HepG2 (cell line): ENCODE data around the gene MXD1. TPM values are rescaled to one million over a fixed set of nuclear protein-coding genes. Genes with fewer than 3 reads are reported as not detected.

ENCODE experiments used
- ATF7 ChIP-seq, 2 experiments: fragments of 450-650 bp in 1 of 2; sonication (generic) in 1 of 2; formaldehyde crosslinking in 1 of 2; IDR thresholded peaks; 2 replicates each; pipeline versions ENCODE4 v1.4.0 to v1.6.1; 2016 to 2020; ENCODE audit warnings: antibody characterized with exemption in 1 of 2, mild to moderate bottlenecking in 1 of 2, missing genetic modification reagents in 1 of 2
- CBFB ChIP-seq: sonication (generic); formaldehyde crosslinking; IDR thresholded peaks from 2 replicates; pipeline ENCODE4 v1.4.0; 2020; ENCODE audit warnings: missing genetic modification reagents
- DNMT3B ChIP-seq: conservative IDR thresholded peaks from 2 replicates; pipeline ENCODE4 v1.6.1; 2016; ENCODE audit warnings: missing biosample characterization, control low read depth
- EEA1 ChIP-seq: sonication (generic); formaldehyde crosslinking; IDR thresholded peaks from 2 replicates; pipeline ENCODE4 v1.5.1; 2020; ENCODE audit warnings: mild to moderate bottlenecking, missing genetic modification reagents, borderline replicate concordance
- ELK4 ChIP-seq: sonication (generic); formaldehyde crosslinking; IDR thresholded peaks from 2 replicates; pipeline ENCODE4 v1.9.0; 2021; ENCODE audit warnings: missing genetic modification reagents, borderline replicate concordance
- FOXM1 ChIP-seq: sonication (generic); formaldehyde crosslinking; IDR thresholded peaks from 2 replicates; pipeline ENCODE4 v1.5.0; 2020; ENCODE audit warnings: missing genetic modification reagents
- GFI1 ChIP-seq: sonication (generic); formaldehyde crosslinking; IDR thresholded peaks from 2 replicates; pipeline ENCODE4 v1.5.0; 2020; ENCODE audit warnings: missing genetic modification reagents, mild to moderate bottlenecking, borderline replicate concordance
- HDAC2 ChIP-seq: sonication (generic); formaldehyde crosslinking; IDR thresholded peaks from 2 replicates; pipeline ENCODE4 v1.4.0; 2020; ENCODE audit warnings: missing genetic modification reagents
- JUND ChIP-seq: sonication (generic); formaldehyde crosslinking; IDR thresholded peaks from 2 replicates; pipeline ENCODE4 v1.8.0; 2022; ENCODE audit warnings: mild to moderate bottlenecking, missing genetic modification reagents
- NCOR1 ChIP-seq: fragments of 200-600 bp; sonication (generic); IDR thresholded peaks from 2 replicates; pipeline ENCODE4 v1.7.0; 2017; ENCODE audit warnings: antibody characterized with exemption, low read length, borderline replicate concordance
- NFKBIZ ChIP-seq: IDR thresholded peaks from 2 replicates; pipeline ENCODE4 v1.6.1; 2018; ENCODE audit warnings: missing genetic modification reagents, missing compliant biosample characterization
- POLR2AphosphoS2 ChIP-seq: IDR thresholded peaks from 2 replicates; pipeline ENCODE4 v1.6.1; 2011; ENCODE audit warnings: low read depth, low read length, improper control_type of control experiment
- REXO4 ChIP-seq: sonication (generic); formaldehyde crosslinking; IDR thresholded peaks from 2 replicates; pipeline ENCODE4 v1.8.0; 2022; ENCODE audit warnings: missing genetic modification reagents, mild to moderate bottlenecking, borderline replicate concordance
- SNAPC2 ChIP-seq: sonication (generic); formaldehyde crosslinking; IDR thresholded peaks from 2 replicates; pipeline ENCODE4 v1.8.1; 2022; ENCODE audit warnings: mild to moderate bottlenecking, missing genetic modification reagents
- SP140L ChIP-seq: sonication (generic); formaldehyde crosslinking; IDR thresholded peaks from 2 replicates; pipeline ENCODE4 v1.4.0; 2020; ENCODE audit warnings: missing genetic modification reagents, borderline replicate concordance
- TAF1 ChIP-seq: sonication (generic); formaldehyde crosslinking; IDR thresholded peaks from 2 replicates; pipeline ENCODE4 v1.4.0; 2020; ENCODE audit warnings: missing genetic modification reagents
- TOPORS ChIP-seq: sonication (generic); formaldehyde crosslinking; IDR thresholded peaks from 2 replicates; pipeline ENCODE4 v1.8.0; 2023; ENCODE audit warnings: mild to moderate bottlenecking, missing genetic modification reagents
- ZFP41 ChIP-seq: sonication (generic); formaldehyde crosslinking; IDR thresholded peaks from 2 replicates; pipeline ENCODE4 v1.4.0; 2020; ENCODE audit warnings: mild to moderate bottlenecking, missing genetic modification reagents, borderline replicate concordance
- ZNF30 ChIP-seq: sonication (generic); formaldehyde crosslinking; IDR thresholded peaks from 2 replicates; pipeline ENCODE4 v1.5.0; 2020; ENCODE audit warnings: mild to moderate bottlenecking, missing genetic modification reagents
- ZNF546 ChIP-seq: sonication (generic); formaldehyde crosslinking; conservative IDR thresholded peaks from 2 replicates; pipeline ENCODE4 v1.8.1; 2023; ENCODE audit warnings: mild to moderate bottlenecking, missing genetic modification reagents
- ZNF646 ChIP-seq: sonication (generic); formaldehyde crosslinking; IDR thresholded peaks from 2 replicates; pipeline ENCODE4 v1.9.0; 2021; ENCODE audit warnings: mild to moderate bottlenecking, missing genetic modification reagents
- ZNF740 ChIP-seq: sonication (generic); formaldehyde crosslinking; IDR thresholded peaks from 2 replicates; pipeline ENCODE4 v1.4.0; 2020; ENCODE audit warnings: missing genetic modification reagents
- polyA plus RNA-seq, 8 experiments: library from polyadenylated mRNA; depleted of rRNA in 3 of 8; stranded (reverse) in 7 of 8; unstranded in 1 of 8; fragments of >200 nt; fragmentation: Illumina TruSeq in 4 of 8; extraction: Trizol in 4 of 8; gene quantifications; 2 replicates each; pipeline versions ENCODE4 v1.2.1 to v1.2.3, GENCODE V29; 2011 to 2016; ENCODE audit warnings: low read depth in 4 of 8, missing spikeins in 1 of 8, mixed read lengths in 1 of 8; ENCODE audit not compliant: insufficient read depth in 1 of 8
- total RNA-seq, 5 experiments: library from RNA; depleted of rRNA; stranded (reverse); fragments of >200 nt; fragmentation: Illumina TruSeq; extraction: Trizol; gene quantifications; 2 replicates each; pipeline ENCODE4 v1.2.3, GENCODE V29; 2016; ENCODE audit warnings: low read depth in 1 of 5

The MXD1 gene
- total and polyA plus RNA-seq, 2 of the 13 experiments (the other 11 are each of a cell fraction or from before 2014, with no cell fraction given), result 6.4 to 14.9 TPM

GRCh38 chr2:69926849-69927515, 12.1 kb downstream of the MXD1 start (continued):
- TF ChIP-seq ATF7 (IDR thresholded peaks at IDR 0.05), result peak; percentile 88
- TF ChIP-seq ATF7 (CRISPR knock-in tag; IDR thresholded peaks at IDR 0.05), result no peak; the same call in 1 of the 2 replicates
- TF ChIP-seq ZNF646, result no peak
- peak; percentile 54; the same call in 1 of the 2 replicates for TF ChIP-seq CBFB (CRISPR knock-in tag)
- 0 out of 2 replicates have a peak, but pooled peaks have one; percentile 58 for TF ChIP-seq GFI1 (CRISPR knock-in tag)
- no peak for TF ChIP-seq REXO4 (CRISPR knock-in tag)
- TF ChIP-seq NCOR1, result peak; percentile 75; the same call in 1 of the 2 replicates
- no peak for TF ChIP-seq ZNF546 (CRISPR knock-in tag)
- TF ChIP-seq NFKBIZ (CRISPR knock-in tag), result 0 out of 2 replicates have a peak, but pooled peaks have one; percentile 79
- TF ChIP-seq EEA1 (CRISPR knock-in tag), result no peak
- no peak for TF ChIP-seq ELK4 (CRISPR knock-in tag)
- no peak for TF ChIP-seq ZNF30
- no peak for TF ChIP-seq SP140L
- no peak for TF ChIP-seq FOXM1 (CRISPR knock-in tag)
- no peak for TF ChIP-seq TAF1
- no peak for TF ChIP-seq POLR2AphosphoS2
- no peak for TF ChIP-seq DNMT3B (CRISPR knock-in tag)
- TF ChIP-seq HDAC2 (CRISPR knock-in tag), result peak; percentile 59; the same call in 1 of the 2 replicates
- TF ChIP-seq ZFP41 (CRISPR knock-in tag), result no peak
- no peak for TF ChIP-seq TOPORS
- TF ChIP-seq JUND (CRISPR knock-in tag), result peak; percentile 45; the same call in 1 of the 2 replicates
- TF ChIP-seq ZNF740 (CRISPR knock-in tag), result no peak
- TF ChIP-seq SNAPC2 (CRISPR knock-in tag), result no peak
